GM21526 (cell line): ENCODE measurements around the gene NOL4L.

ENCODE experiments used
- ATAC-seq: cut with Tn5 transposase; IDR thresholded peaks from one replicate; pipeline ENCODE4 v1.9.1; 2021; ENCODE audit warnings: moderate library complexity; ENCODE audit not compliant: unreplicated experiment, low FRiP score

The NOL4L gene

GRCh38 chr20:32577657-32578056 is 7.5 kb downstream of the NOL4L start:
- no peak for ATAC-seq

- ATAC-seq, result no peak
Measured at GRCh38 chr20:32577023-32577422, 8.1 kb downstream of the NOL4L start.

- ATAC-seq, result no peak
Measured at GRCh38 chr20:32576560-32576959, 8.6 kb downstream of the NOL4L start.

GRCh38 chr20:32575805-32576204 is 9.3 kb downstream of the NOL4L start:
- ATAC-seq, result no peak

- ATAC-seq, result no peak
Measured at GRCh38 chr20:32575227-32575581, 9.9 kb downstream of the NOL4L start.

- ATAC-seq, result no peak
Measured at GRCh38 chr20:32574296-32575226, 10.6 kb downstream of the NOL4L start.

GRCh38 chr20:32573167-32573851 is 11.8 kb downstream of the NOL4L start:
- ATAC-seq, result no peak

GRCh38 chr20:32572271-32572968 is 12.7 kb downstream of the NOL4L start:
- no peak for ATAC-seq

GRCh38 chr20:32571566-32571965 is 13.6 kb downstream of the NOL4L start:
- ATAC-seq, result no peak

- no peak for ATAC-seq
Measured at GRCh38 chr20:32570401-32571190, 14.5 kb downstream of the NOL4L start.

- ATAC-seq, result no peak
Measured at GRCh38 chr20:32569380-32570305, 15.5 kb downstream of the NOL4L start.

GRCh38 chr20:32569018-32569379 is 16.1 kb downstream of the NOL4L start:
- no peak for ATAC-seq

- ATAC-seq, result no peak
Measured at GRCh38 chr20:32567384-32568178, 17.6 kb downstream of the NOL4L start.

GRCh38 chr20:32566379-32567374 is 18.5 kb downstream of the NOL4L start:
- no peak for ATAC-seq

- no peak for ATAC-seq
Measured at GRCh38 chr20:32565735-32566032, 19.4 kb downstream of the NOL4L start.

GRCh38 chr20:32564921-32565734 is 20.0 kb downstream of the NOL4L start:
- no peak for ATAC-seq

- no peak for ATAC-seq
Measured at GRCh38 chr20:32564440-32564839, 20.7 kb downstream of the NOL4L start.
